NCI-H526 treated with DMSO at 0.1 percent for 48 hours (cell line): ENCODE data around the gene DMWD.
A peak's percentile ranks its signal among the peaks of the same experiment; 100 is the strongest.
"Not testable (repeated sequence)": the region's sequence is repeated elsewhere in the genome, so short reads cannot be mapped to it uniquely, and the experiment has no call there.

Source experiments
- DNase-seq: peaks from one replicate; lab custom pipeline; 2025; lab: John Stamatoyannopoulos, UW

DMWD gene

DNA sequence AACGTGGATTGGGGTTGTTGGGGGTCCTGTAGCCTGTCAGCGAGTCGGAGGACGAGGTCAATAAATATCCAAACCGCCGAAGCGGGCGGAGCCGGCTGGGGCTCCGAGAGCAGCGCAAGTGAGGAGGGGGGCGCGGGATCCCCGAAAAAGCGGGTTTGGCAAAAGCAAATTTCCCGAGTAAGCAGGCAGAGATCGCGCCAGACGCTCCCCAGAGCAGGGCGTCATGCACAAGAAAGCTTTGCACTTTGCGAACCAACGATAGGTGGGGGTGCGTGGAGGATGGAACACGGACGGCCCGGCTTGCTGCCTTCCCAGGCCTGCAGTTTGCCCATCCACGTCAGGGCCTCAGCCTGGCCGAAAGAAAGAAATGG is 22.8 kb downstream of the DMWD start:
- DNase-seq: peak; percentile 58

- DNase-seq: peak; percentile 75
These were observed 23.5 kb downstream of the DMWD start, which contains the start of gene SIX5 for GRCh38 chr19:45768984-45769782. SIX5 (minus strand) TSS chr19:45769252; CDS start chr19:45768844, 408 bp downstream.

DNA sequence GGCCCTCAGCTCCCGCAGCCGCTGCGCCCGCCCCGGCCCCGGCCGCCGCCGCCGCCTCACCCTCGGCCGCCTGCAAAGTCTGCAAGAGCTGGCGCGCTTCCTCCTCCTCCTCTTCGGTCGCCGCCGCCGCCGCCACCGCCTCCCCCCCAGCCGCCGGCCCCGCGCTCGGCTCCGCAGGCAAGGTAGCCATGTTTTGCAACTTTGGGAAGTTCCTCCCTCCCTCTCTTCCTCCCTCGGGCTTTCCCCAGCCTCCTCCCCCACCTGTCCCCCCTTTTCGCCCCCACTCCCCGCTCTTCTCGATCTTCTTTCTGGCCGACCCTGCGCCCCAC is 24.0 kb downstream of the DMWD start:
- no peak for DNase-seq

- DNase-seq: no peak
These were observed 24.6 kb downstream of the DMWD start for GRCh38 chr19:45767881-45768654.

GRCh38 chr19:45767410-45767880 is 25.2 kb downstream of the DMWD start:
- no peak for DNase-seq

GRCh38 chr19:45766869-45767346 is 25.7 kb downstream of the DMWD start:
- no peak for DNase-seq

DNA sequence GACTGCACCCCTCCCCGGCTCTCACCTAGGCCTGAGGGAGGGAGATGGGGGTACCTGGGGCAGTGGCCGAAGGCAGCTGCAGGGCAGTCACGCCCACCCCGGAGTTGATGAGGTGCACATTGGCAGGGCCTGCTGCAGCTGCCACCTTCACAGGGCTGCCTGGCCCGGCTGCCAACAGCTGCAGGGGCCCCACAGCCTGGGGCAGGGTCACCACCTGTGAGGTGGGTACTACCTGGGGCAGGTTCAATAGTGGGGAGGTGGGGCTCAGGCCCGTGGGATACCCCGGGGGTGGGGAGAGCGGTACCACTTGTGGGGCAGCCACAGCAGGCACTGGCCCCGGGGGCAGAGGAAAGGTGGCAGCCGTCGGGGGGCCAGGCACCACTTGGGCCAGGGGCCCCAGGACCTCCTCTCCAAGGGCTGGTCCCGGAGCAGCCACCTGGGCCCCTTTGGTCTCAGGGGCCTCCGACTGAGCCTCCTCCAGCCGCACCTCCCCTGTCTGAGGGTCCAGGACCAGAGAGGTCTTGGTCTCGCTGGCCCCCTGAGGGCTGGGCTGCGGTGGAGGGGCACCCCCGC is 26.3 kb downstream of the DMWD start:
- no peak for DNase-seq

DNA sequence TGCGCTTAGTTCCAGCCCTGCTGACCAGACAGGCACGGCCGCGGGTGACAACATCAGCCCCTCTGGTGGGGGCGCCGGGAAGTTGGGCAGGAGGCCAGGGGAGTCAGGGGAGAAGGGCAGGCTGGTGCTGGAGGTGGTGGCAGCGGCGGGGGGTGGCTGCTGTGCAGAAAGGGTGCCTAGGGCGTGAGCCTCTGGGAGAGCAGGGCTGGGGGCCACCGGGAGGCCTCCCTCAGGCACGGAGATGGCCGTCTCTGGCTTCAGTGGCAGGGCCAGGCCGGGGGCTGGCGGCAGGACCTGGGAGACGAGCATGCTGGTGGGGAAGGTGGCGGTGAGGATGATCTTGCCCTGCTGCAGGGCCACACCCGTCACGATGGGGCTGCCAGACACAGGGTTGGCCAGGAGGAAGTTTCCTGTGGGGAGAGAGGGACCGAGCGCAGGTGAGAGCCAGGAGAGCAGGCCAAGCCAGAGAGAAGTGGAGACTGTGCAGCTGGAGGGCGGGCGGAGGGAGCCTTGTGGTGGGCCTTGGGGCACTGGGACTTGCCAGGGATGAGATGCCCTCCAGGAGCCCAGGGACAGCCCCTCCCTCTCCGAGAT is 26.8 kb downstream of the DMWD start:
- DNase-seq: no peak

DNA sequence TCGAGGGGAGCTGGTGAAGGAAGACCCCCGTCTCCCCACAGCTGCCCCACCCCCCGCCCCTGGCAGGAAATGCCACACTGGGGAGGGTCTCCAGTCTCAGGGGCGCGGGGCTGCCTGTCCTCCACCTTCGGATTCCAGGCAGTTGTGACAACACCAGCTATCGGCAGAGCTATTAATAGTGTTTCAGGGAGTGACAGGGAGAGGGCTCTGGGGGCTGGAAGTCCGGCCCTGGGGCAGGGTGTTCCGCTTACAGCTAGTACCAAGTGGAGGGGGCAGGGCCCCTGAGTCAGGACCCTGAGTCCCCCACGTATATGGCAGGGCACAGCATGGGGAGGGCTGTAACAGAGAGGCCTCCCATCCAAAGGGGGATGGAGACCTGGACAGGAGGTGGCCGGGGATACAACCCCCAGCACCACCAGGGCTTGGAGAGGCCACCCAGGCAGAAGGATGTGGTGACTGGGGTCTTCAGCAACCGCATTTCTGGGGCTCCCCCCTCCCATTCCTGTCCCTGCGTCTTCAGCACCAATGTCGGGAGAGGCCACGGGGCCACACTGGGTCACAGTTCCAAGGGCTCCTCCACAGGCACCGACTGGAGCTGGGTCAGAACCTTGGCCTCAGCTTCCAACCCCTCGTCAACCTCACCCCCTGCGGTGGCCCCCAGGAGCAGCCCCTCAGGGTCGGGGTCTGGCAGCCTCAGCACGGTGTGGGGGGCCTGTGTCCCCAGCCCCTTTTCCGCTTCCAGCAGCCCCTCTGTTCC is 27.5 kb downstream of the DMWD start:
- DNase-seq: no peak

DNA sequence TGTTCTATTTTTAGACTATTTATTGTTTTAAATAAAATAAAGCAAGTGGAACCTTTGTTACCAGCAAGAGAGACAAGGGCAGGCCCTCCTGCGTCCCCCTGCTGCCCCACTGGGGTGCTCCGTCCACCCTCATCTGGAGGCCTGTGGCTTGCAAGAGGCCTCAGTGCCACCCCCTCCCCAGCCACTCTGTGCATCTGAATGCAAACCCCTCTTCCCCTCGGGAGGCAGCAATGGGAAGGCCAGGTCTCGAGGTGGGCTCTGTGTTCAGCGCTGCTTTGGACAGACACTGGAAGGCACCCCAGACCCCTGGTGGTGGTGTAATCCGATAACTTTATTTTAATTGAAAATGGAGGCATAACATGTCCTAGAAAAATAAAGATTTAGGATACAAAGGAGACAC is 28.2 kb downstream of the DMWD start:
- DNase-seq: no peak

DNA sequence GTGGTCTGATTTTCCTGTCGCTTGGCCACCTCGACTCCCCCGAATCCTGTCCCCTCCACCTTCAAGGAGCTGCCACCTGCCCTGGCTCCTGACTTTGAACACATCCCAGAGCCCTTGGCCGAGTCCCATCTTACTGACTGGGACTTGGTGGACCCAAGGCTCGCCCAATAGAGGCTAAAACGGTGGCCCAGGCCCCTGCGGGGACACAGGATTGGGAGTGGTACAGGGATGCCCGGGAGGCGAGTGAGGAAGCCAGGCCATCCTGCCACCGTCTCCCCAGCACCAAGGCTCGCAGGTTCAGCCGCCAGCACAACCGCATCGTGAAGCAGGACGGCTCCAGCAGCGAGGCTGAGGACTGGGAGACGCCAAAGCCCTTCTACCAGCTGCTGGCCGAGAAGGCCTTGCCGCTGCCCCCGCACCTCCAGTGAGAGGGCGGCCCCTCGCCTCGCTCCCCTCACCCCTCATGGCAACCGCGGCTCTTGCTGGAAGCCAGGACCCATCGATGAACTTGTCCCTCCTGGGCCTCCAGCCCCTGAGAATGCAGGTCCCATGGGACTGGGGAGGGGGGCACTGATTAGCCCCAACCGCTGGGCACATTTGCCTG is 28.9 kb downstream of the DMWD start:
- DNase-seq: no peak

DNA sequence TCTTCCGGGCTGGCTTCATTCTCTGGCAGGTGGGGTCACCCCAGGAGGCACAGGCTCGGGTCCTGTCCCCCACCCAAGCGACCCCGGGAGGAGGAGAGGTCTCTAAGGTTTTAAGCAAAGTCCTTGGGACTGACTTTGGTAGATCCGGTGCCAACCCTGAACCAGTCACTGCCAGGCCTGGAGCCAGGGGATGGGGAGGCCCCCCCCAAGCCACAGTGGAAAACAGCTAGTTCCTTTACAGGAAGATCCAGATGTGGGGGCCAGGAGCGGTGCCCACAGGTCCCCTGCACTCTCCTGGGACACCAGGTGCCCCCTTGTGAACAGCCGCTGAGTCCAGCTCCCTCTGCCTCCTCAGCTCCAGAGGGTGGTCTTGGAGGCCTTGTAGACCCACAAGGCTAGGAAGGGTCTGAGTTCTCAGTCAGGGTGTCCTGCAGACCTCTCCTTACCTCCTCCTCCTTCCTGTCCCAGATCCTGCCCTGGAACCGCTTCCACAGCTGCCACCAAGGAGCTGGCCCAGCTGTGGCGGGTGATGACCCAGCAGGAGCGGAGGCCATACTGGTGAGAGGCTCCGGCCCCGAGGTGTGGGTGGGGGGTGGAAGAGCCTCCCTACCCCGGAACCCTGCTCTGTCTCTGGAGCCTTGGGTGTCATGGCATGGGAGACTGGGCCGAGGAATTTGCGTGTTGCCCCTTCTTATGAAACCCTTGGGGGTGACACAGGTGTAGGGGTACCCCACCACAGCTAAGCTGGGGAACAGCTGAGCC is 29.6 kb downstream of the DMWD start:
- DNase-seq: no peak

- DNase-seq: no peak
These were observed 30.9 kb downstream of the DMWD start for GRCh38 chr19:45761714-45762113.

DNA sequence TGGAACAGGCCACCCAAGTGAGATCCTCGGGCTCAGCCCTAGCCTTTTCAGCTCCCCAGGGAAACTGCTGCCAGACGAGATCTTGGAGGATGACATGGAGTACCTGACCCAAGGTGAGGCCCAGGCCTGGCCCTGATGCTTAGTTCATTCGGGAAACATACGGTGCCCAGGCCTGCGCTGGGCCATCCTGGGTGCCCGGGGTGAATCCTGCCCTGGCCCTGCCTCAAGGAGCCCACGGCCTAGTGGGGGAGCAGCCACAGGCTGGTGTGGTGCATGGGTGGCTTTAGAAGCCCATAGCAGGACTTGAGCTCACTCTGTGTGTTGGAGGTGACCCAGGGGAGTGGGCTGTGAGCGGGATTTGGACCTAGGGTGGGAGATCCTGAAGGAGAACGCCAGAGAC is 33.7 kb downstream of the DMWD start:
- DNase-seq: no peak

DNA sequence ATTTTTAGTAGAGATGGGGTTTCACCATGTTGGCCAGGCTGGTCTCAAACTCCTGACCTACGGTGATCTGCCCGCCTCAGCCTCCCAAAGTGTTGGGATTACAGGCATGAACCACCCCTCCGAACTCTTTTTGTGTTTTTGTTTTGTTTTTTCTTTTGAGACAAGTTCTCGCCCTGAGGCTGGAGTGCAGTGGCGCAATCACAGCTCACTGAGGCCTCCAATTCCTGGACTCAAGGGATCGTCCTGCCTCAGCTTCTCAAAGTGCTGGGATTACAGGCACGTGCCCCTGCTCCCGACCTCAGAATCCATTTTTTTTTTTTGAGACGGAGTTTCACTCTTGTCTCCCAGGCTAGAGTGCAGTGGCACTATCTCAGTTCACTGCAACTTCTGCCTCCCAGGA is 35.0 kb downstream of the DMWD start:
- no peak for DNase-seq

DNA sequence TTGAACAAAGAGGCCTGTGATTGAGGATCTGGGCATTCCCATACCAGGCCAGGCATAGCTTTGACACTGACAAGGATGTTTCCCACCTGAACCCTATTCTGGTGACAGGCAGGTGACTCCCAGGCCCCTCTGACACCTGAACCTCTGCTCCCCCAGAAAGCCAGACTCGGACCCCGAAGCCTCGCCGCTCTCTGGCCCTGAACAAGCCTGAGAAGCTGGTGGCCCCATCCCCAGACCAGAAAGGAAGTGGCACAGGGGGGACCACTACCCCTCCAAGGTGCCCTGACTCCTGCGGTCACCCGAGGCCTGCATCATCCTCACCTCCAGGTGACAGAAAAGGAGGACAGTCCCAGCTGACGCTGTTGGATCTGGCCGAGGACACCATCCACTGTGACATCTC is 38.3 kb downstream of the DMWD start:
- no peak for DNase-seq

DNA sequence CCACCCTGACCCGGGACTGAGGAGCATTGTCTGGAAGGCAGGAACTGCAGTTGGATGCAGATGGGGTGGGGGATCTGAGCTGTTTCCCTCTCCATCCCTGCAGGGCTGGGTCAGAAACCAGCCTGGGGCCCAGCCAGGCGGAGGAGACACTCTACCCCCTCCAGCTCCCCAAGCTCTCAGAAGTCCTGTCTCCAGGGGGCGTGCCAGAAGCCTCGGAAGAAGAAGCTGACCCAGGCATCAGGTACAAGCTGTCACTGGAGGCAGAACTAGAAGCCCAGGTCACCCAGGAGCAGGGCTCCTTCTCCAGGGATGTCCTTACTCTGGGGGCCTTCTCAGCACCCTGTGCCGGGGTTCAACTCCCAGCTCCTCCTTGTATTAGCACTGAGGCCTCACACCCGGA is 39.1 kb downstream of the DMWD start:
- DNase-seq: no peak

GRCh38 chr19:45752639-45753038 is 40.0 kb downstream of the DMWD start:
- DNase-seq: no peak

DNA sequence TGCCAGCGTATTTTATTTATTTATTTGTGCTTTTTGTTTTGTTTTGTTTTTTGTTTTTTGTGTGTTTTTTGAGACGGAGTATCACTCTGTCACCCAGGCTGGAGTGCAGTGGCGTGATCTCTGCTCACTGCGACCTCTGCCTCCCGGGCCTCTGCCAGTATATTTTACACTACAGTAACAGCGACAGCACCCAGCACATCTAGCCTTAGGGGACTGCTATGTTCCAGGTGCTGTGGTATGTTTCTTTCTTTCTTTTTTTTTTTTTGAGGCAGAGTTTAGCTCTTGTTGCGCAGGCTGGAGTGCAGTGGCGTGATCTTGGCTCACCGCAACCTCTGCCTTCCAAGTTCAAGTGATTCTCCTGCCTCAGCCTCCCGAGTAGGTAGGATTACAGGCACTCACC is 41.2 kb downstream of the DMWD start:
- DNase-seq: not testable (repeated sequence)

- DNase-seq: no peak
These were observed 45.1 kb downstream of the DMWD start for GRCh38 chr19:45747513-45747912.

- no peak for DNase-seq
These were observed 45.8 kb downstream of the DMWD start for GRCh38 chr19:45746866-45747265.
